HCT116 (cell line): ENCODE results near the gene CCL17. TPM values are rescaled to one million over a fixed set of nuclear protein-coding genes. Genes with fewer than 3 reads are reported as not detected.

ENCODE experiments used
- ATAC-seq: fragments of 200-7000 bp; cut with Tn5 transposase; 2 replicates; pipeline ENCODE4 v1.9.1; 2020; ENCODE audit warnings: mild to moderate bottlenecking, moderate library complexity
- BruUV-seq: library from RNA; stranded (reverse); fragments of 400-500 nt; replicated peaks from 2 replicates; lab custom pipeline; 2021; lab: Mats Ljungman, UMichigan
- CTCF ChIA-PET: fragments of 300-600 bp; sonication (Branson Sonifier 250); formaldehyde crosslinking; loops from one replicate; lab custom pipeline; 2021; ENCODE audit warnings: antibody characterized with exemption; lab: Charles Lee
- POLR2A ChIA-PET: fragments of 300-600, 350-600 bp; sonication (Branson Sonifier 250); formaldehyde crosslinking; loops from one replicate; lab custom pipeline; 2021; ENCODE audit warnings: antibody characterized with exemption; lab: Charles Lee
- RAD21 ChIA-PET, 2 experiments: fragments of 300-600 bp; sonication (Branson Sonifier 250); formaldehyde crosslinking; loops; one replicate each; lab custom pipeline; 2023; ENCODE audit warnings: low total read pairs in 2 of 2; ENCODE audit not compliant: uncharacterized antibody in 2 of 2, unreplicated experiment in 2 of 2, low non-redundant PET in 1 of 2; lab: Charles Lee
- DNase-seq: peaks from one replicate; pipeline ENCODE4 v3.0.0-alpha.2; 2010; ENCODE audit warnings: low read depth, low spot score
- H2AFZ ChIP-seq: fragments of 200-600 bp; shearing (Covaris generic), sonication (generic); 2 replicates; pipeline ENCODE4 v1.6.1; 2017; ENCODE audit warnings: low read depth, mixed run types, mixed read lengths, antibody characterized with exemption, low read length; ENCODE audit not compliant: poor library complexity, severe bottlenecking
- H3K27ac ChIP-seq: 2 replicates; pipeline ENCODE4 v1.5.1; 2012; ENCODE audit warnings: low read depth, low read length
- H3K27me3 ChIP-seq: fragments of 200-600 bp; sonication (generic); 2 replicates; pipeline ENCODE4 v1.6.1; 2016; ENCODE audit warnings: mixed run types, low read length, mixed read lengths; ENCODE audit not compliant: insufficient read depth
- H3K36me3 ChIP-seq, 2 experiments: fragments of 200-500 bp in 1 of 2; fragments of 200-600 bp in 1 of 2; sonication (Bioruptor generic) in 1 of 2; sonication (generic) in 1 of 2; 2 replicates each; pipeline versions ENCODE4 v1.5.1 to v1.6.1; 2014 to 2016; ENCODE audit warnings: low read length in 2 of 2, inconsistent platforms in 1 of 2, mixed read lengths in 1 of 2, mixed run types in 1 of 2; ENCODE audit not compliant: insufficient read depth in 2 of 2, control insufficient read depth in 1 of 2
- H3K4me1 ChIP-seq, 2 experiments: fragments of 200-600 bp in 1 of 2; sonication (generic) in 1 of 2; 2 replicates each; pipeline versions ENCODE4 v1.5.1 to v1.6.1; 2012 to 2017; ENCODE audit warnings: low read length in 2 of 2, inconsistent platforms in 1 of 2, mild to moderate bottlenecking in 1 of 2, mixed read lengths in 1 of 2, mixed run types in 1 of 2, moderate library complexity in 1 of 2; ENCODE audit not compliant: insufficient read depth in 2 of 2, control insufficient read depth in 1 of 2
- H3K4me2 ChIP-seq: fragments of 200-600 bp; sonication (generic); 2 replicates; pipeline ENCODE4 v1.6.1; 2017; ENCODE audit warnings: mixed run types, low read length, mixed read lengths
- H3K4me3 ChIP-seq, 2 experiments: fragments of 200-600 bp in 1 of 2; sonication (generic) in 1 of 2; replicated peaks in 1 of 2; 2 replicates each; pipeline ENCODE4 v1.5.1; 2011 to 2016; ENCODE audit warnings: low read length in 2 of 2, control low read depth in 1 of 2, low read depth in 1 of 2, mild to moderate bottlenecking in 1 of 2, mixed read lengths in 1 of 2, mixed run types in 1 of 2
- H3K79me2 ChIP-seq: fragments of 200-600 bp; sonication (generic); 2 replicates; pipeline ENCODE4 v1.6.1; 2017; ENCODE audit warnings: mild to moderate bottlenecking, mixed run types, low read length, moderate library complexity, mixed read lengths; ENCODE audit not compliant: insufficient read depth
- H3K9ac ChIP-seq: fragments of 200-600 bp; sonication (generic); 2 replicates; pipeline ENCODE4 v1.6.1; 2016; ENCODE audit warnings: low read length, mixed read lengths
- H3K9me2 ChIP-seq: fragments of 200-600 bp; sonication (generic), shearing (Covaris generic); 2 replicates; pipeline ENCODE4 v1.6.1; 2017; ENCODE audit warnings: mixed run types, mild to moderate bottlenecking, moderate library complexity; ENCODE audit not compliant: insufficient read depth
- H3K9me3 ChIP-seq, 2 experiments: fragments of 200-500 bp in 1 of 2; fragments of 200-600 bp in 1 of 2; sonication (Bioruptor generic) in 1 of 2; sonication (generic) in 1 of 2; 2 replicates each; pipeline ENCODE4 v1.6.1; 2014 to 2017; ENCODE audit warnings: low read length in 2 of 2, mixed read lengths in 2 of 2, inconsistent platforms in 1 of 2, low read depth in 1 of 2, mild to moderate bottlenecking in 1 of 2, mixed run types in 1 of 2, moderate library complexity in 1 of 2; ENCODE audit not compliant: control insufficient read depth in 1 of 2, insufficient read depth in 1 of 2
- H4K20me1 ChIP-seq: fragments of 200-600 bp; sonication (generic), shearing (Covaris generic); 2 replicates; pipeline ENCODE4 v1.6.1; 2017; ENCODE audit warnings: mixed run types, mild to moderate bottlenecking, moderate library complexity; ENCODE audit not compliant: insufficient read depth
- CEBPB ChIP-seq: IDR thresholded peaks from 2 replicates; pipeline ENCODE4 v1.6.1; 2012; ENCODE audit warnings: low read depth
- ELF1 ChIP-seq: IDR thresholded peaks from 2 replicates; pipeline ENCODE4 v1.6.1; 2012; ENCODE audit warnings: low read depth, borderline replicate concordance
- FOSL1 ChIP-seq: IDR thresholded peaks from 2 replicates; pipeline ENCODE4 v1.6.1; 2012; ENCODE audit warnings: low read depth
- JUND ChIP-seq: IDR thresholded peaks from 2 replicates; pipeline ENCODE4 v1.6.1; 2012
- POLR2A ChIP-seq: IDR thresholded peaks from 2 replicates; pipeline ENCODE4 v1.7.0; 2011; ENCODE audit warnings: borderline replicate concordance; ENCODE audit not compliant: insufficient read depth, insufficient read length; ENCODE audit errors: extremely low read depth
- POLR2AphosphoS5 ChIP-seq: IDR thresholded peaks from 2 replicates; pipeline ENCODE4 v1.6.1; 2011; ENCODE audit warnings: mild to moderate bottlenecking, low read depth, low read length, moderate library complexity
- SIN3A ChIP-seq: IDR thresholded peaks from 2 replicates; pipeline ENCODE4 v1.6.1; 2012; ENCODE audit warnings: low read depth
- SRF ChIP-seq: IDR thresholded peaks from 2 replicates; pipeline ENCODE4 v1.6.1; 2012; ENCODE audit warnings: low read depth
- TCF7L2 ChIP-seq: IDR thresholded peaks from 2 replicates; pipeline ENCODE4 v1.7.0; 2011; ENCODE audit warnings: borderline replicate concordance, inconsistent platforms; ENCODE audit not compliant: insufficient read depth, insufficient read length; ENCODE audit errors: extremely low read depth
- ZFX ChIP-seq: fragments of 450-650 bp; IDR thresholded peaks from 2 replicates; pipeline ENCODE4 v1.6.1; 2017
- ZNF274 ChIP-seq: fragments of 200-500 bp; sonication (Bioruptor generic); IDR thresholded peaks from 2 replicates; pipeline ENCODE4 v1.6.1; 2014; ENCODE audit warnings: mild to moderate bottlenecking, low read depth, low read length, inconsistent platforms
- intact Hi-C: fragments of 100-400 bp; cut with micrococcal nuclease; formaldehyde crosslinking; loops from 2 replicates; pipeline ENCODE4 v1.10.0; 2022
- total RNA-seq: library from RNA; stranded (reverse); gene quantifications from one replicate; pipeline ENCODE4 v1.2.1, GENCODE V29; 2021; ENCODE audit not compliant: unreplicated experiment
- TF ChIP-seq, protein P1 (sequence below): IDR thresholded peaks from 2 replicates; pipeline ENCODE4 v1.6.1; 2012
- TF ChIP-seq, protein P2 (sequence below): IDR thresholded peaks from 2 replicates; pipeline ENCODE4 v1.6.1; 2012; ENCODE audit warnings: low read depth

CCL17 gene
- total RNA-seq, 1 experiment from 2014 or later: not detected

DNA sequence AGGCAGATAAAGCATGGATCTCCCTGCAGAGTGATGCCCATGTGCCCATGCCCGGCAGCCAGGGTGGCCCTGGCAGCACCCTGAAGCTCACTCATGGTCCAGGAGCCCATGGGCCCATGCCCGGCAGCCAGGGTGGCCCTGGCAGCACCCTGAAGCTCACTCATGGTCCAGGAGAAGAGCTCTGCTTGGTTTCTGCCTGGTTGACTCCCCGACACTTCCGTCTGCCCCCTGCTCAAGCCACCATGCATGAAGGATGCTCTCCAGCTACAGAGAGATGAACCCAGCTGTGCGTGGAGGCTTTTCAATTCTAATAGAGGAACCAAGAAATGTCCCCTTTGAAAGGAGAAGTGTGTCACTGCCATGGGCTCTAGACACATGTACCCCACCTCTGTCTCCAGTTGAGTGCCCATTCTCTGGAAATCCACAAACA, 8.7 kb downstream of the CCL17 start:
- no peaks in the 10 kb centered on the region for H4K20me1 ChIP-seq
- H3K27ac ChIP-seq: no peak overlapping the region
- H3K36me3 ChIP-seq: no peaks in the 10 kb centered on the region
- no peaks in the 10 kb centered on the region for H3K27me3 ChIP-seq
- H3K4me1 ChIP-seq: peaks cover 9 to 19% of the 10 kb centered on the region in 2 experiments; a peak in 3 of 4 replicates
- TF ChIP-seq POLR2A (no peak), SRF (no peak), ZNF274 (no peak), SIN3A (no peak), TCF7L2 (no peak), ELF1 (no peak), JUND (no peak), FOSL1 (no peak), CEBPB (no peak), POLR2AphosphoS5 (no peak), ZFX (no peak)
- TF ChIP-seq, protein P1, sequence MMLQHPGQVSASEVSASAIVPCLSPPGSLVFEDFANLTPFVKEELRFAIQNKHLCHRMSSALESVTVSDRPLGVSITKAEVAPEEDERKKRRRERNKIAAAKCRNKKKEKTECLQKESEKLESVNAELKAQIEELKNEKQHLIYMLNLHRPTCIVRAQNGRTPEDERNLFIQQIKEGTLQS: no peak
- TF ChIP-seq, protein P2, sequence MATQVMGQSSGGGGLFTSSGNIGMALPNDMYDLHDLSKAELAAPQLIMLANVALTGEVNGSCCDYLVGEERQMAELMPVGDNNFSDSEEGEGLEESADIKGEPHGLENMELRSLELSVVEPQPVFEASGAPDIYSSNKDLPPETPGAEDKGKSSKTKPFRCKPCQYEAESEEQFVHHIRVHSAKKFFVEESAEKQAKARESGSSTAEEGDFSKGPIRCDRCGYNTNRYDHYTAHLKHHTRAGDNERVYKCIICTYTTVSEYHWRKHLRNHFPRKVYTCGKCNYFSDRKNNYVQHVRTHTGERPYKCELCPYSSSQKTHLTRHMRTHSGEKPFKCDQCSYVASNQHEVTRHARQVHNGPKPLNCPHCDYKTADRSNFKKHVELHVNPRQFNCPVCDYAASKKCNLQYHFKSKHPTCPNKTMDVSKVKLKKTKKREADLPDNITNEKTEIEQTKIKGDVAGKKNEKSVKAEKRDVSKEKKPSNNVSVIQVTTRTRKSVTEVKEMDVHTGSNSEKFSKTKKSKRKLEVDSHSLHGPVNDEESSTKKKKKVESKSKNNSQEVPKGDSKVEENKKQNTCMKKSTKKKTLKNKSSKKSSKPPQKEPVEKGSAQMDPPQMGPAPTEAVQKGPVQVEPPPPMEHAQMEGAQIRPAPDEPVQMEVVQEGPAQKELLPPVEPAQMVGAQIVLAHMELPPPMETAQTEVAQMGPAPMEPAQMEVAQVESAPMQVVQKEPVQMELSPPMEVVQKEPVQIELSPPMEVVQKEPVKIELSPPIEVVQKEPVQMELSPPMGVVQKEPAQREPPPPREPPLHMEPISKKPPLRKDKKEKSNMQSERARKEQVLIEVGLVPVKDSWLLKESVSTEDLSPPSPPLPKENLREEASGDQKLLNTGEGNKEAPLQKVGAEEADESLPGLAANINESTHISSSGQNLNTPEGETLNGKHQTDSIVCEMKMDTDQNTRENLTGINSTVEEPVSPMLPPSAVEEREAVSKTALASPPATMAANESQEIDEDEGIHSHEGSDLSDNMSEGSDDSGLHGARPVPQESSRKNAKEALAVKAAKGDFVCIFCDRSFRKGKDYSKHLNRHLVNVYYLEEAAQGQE: no peak
- ChIA-PET CTCF (no interaction called here), RAD21 (no interaction called here), POLR2A (no interaction called here)
- intact Hi-C loops: no loop called here
- DNase-seq: no peak
- no peaks in the 10 kb centered on the region for H3K79me2 ChIP-seq
- no peak overlapping the region for H3K9ac ChIP-seq
- no peak for ATAC-seq
- no peaks in the 10 kb centered on the region for H3K9me3 ChIP-seq
- no peak overlapping the region for H3K4me2 ChIP-seq
- H3K4me3 ChIP-seq: no peak overlapping the region
- no TSS peak for BruUV-seq
- H2AFZ ChIP-seq: no peak overlapping the region
- no peaks in the 10 kb centered on the region for H3K9me2 ChIP-seq
